HG02973 (cell line): ENCODE data around the gene PHACTR1.

ENCODE experiments used
- ATAC-seq: cut with Tn5 transposase; IDR thresholded peaks from one replicate; pipeline ENCODE4 v1.9.1; 2021; ENCODE audit warnings: moderate library complexity; ENCODE audit not compliant: unreplicated experiment

The PHACTR1 gene

GRCh38 chr6:13248584-13248985, 532.0 kb downstream of the PHACTR1 start:
- no peak for ATAC-seq

GRCh38 chr6:13248994-13249393, 532.4 kb downstream of the PHACTR1 start:
- ATAC-seq, result no peak

DNA sequence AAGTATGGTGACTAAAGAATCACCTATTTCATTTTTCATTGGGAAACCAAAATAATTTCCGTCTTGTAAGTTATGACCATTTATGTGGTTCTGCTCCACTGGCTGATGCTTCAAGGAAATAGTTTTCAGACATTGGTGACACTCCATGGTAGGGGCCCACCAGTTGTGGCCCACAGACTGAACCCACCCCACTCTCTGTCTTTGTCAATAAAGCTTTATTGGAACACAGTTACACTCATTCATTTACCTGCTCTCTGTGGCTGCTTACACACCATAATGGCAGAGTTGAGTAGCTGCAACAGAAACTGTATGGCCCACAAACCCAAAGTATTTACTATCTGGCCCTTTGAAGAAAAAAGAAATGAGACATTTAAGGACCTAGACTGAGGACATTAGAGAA, 533.2 kb downstream of the PHACTR1 start:
- no peak for ATAC-seq

GRCh38 chr6:13250703-13251102, 534.1 kb downstream of the PHACTR1 start:
- ATAC-seq, result no peak

- ATAC-seq, result no peak
Measured at GRCh38 chr6:13251242-13251641, 534.7 kb downstream of the PHACTR1 start.

GRCh38 chr6:13252790-13253189, 536.2 kb downstream of the PHACTR1 start:
- ATAC-seq, result no peak

- no peak for ATAC-seq
Measured at GRCh38 chr6:13253272-13253671, 536.7 kb downstream of the PHACTR1 start.

- no peak for ATAC-seq
Measured at GRCh38 chr6:13256266-13257001, 539.9 kb downstream of the PHACTR1 start.

- ATAC-seq, result no peak
Measured at GRCh38 chr6:13259393-13259792, 542.8 kb downstream of the PHACTR1 start.

DNA sequence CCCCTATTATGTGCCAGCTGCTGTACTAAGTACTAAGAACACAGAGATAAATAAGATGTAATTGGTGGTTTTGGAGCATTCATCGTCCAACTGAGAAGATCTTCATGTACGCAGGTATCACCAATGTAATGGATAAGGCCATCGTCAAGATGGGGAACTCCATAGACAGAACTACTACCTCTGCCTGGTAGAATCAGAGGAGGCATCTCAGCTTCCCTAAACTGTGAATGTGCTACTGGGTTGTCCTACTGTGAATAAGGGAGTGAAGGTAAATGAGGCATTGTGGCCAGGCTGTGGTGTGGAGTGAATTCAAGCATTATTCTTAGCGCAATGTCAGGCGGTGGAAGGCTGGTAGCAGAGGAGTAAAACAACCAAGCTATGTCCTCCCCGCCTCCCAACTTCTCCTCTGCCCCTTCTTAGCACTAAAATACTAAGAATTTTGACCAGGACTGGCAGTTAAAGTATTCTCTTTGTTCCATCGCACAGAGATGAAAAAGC, 543.6 kb downstream of the PHACTR1 start:
- no peak for ATAC-seq

DNA sequence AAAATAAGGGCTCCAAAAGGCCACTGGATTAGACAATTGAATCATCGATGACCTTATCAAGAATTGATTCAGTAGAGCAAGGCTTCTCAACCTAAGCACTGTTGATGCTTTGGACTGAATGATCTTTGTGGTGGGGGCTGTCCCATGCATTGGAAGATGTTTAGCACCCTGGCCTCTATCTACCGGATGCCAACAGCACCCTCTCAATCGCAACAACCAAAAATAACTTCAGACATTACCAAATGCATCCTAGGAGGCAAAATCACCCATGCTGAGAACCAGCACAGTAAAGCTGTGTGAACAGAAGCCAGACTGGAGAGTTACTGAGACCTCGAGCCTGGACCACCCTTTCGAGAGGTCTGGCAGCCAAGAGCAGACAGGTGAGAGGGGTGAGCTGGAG, 544.3 kb downstream of the PHACTR1 start:
- ATAC-seq, result no peak

GRCh38 chr6:13261464-13261994, 545.0 kb downstream of the PHACTR1 start:
- peak; percentile 57 for ATAC-seq

DNA sequence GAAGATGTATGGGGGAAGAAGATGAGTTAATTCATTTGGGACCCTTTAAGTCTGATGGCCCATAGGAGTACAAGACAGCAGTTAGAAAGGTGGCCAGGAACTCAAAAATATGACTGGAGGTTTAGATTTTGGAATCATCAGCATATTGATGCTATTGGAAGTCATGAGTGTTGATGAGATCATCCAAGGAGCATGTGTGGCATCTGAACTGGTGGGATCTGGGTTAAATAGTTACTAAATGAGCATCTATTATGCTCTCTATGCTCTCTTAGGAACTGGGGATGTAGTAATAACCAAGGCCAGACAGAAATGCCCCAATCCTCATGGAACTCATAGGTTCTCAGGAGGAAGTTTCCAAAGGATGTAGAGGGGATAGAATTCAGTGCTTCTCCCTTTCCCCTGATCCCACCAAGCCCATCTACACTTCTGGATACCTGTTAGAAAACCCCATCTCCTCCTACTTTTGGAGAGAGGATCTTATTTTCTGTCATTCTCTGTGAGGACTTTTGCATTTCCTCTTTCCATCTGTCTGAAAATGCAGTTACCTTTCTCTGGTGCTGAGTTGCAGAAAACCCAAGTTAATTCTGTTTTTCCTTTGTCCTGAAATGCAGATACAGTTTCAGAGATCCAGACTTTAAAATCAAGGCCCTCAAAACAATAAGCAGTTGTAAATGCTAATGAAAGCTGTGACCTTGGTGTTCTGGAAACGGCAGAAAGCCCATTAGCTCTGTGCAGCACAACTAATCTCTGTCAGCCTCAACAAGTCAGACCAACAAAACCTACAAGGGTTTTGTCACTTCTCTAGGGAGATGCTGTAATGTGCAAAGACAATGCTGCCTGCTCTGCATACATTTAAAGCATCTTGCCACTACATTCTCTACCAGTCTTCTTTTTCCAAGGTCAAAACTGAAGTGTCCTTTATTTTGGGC, 546.0 kb downstream of the PHACTR1 start:
- ATAC-seq, result no peak

DNA sequence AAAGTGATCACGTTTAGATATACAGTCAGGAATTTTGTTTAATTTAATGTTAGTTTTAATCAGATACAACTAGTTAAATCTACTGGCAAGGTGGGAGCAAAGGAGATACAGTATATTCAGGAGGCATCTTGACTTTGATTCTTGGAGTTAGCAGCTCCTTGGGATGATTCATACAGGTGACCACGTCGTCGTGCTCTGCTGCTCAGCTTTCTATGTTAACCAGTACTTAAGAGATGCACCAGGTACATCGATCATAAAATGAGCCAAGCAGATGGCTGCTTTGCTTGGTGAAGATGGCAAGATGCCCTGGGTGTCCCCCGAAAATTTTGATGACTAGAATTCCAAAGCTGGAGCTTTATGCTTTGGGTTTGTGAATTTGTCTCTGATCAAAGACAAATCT, 547.1 kb downstream of the PHACTR1 start:
- no peak for ATAC-seq

DNA sequence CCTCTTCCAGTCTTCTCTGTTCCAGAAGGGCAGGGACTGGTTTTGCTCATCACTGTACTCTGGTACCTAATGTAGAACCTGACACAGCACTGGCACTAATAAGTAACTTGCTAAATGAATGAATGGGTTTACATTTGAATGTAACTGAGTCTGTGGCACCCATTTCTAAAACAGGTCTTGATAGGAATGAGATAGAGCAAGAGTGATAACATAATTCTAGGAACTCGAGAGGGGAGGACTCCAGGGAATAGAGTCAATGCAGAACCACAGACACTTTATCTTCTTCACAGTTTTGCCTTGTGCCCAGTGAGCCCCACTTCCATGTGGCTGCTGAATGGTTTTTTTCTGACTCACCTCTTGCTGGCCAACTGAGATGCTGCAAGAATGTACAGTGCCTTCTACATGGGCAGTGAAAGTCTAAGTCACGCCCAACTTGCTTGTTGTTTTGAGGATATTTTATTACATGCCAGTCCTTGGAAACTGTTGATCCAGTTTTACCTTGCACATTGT, 550.6 kb downstream of the PHACTR1 start:
- ATAC-seq, result no peak

DNA sequence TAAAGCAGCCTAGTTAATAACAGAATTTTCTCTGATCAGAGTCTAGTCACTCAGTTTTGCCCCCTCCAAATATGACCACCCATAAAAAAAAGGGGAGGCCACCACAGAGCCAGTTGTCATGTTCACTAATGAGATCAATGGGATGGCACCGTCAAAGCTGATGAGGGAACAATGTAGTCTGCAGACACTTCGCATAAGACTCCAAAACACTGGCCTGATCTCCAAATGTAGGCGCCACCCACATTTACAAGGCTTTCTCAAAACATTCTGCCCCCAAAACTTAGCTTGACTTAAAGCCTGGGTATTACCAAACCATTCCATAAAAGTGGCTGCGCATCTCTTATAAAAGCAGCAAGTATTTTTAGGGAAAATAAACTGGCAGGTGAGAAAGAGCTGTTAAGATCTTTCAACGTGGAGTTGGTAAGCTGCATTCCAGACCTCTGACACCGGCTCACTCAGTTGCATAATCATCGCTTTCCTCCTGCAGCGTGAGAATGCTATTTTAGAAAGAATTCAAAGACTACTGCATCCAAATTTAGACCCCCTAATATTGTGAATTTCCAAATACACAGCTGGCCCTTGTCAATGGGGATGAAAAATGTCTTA, 552.4 kb downstream of the PHACTR1 start:
- ATAC-seq, result no peak

DNA sequence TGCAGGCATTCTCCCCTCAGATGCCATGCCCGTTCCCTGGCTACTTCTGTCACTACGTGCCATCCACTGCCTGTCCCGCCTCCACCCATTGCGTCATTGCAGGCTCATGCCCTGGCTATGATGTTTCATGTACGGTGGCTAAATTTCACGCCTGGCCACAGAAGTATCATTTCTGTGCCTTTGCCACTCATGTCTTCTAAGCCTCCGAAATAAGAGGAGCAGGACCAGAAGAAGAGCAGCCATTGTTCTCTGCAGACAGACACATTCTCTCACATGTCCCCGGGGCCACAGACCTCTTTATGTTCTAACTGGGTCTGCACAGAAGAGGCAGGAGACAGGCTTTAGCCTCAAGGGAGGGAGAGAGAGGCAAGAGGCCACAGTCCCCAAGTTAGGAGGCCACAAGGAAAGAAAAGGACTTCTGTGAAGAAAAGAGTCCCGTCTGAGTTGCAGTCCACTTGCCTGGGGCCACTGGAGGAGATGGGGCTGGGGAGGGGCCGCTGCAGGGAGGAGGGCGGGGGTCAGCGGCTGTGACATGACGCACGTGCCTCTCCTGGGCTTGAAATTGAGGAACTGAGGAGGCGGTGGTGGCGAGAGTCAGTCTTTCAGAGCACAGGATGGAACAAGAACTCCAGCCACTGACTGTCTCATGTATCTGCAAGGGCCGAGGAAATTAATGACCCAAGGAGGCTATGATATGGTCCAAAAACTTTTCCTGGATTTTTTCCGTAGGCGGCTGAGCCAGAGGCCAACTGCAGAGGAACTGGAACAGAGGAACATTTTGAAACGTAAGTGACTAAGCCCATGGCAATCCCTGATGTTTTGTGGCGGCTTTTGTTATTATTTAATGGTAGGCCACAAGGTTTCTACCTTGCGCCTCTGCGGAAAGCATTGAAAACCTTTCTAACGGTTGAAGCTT, 555.8 kb downstream of the PHACTR1 start:
- peak; percentile 55 for ATAC-seq

DNA sequence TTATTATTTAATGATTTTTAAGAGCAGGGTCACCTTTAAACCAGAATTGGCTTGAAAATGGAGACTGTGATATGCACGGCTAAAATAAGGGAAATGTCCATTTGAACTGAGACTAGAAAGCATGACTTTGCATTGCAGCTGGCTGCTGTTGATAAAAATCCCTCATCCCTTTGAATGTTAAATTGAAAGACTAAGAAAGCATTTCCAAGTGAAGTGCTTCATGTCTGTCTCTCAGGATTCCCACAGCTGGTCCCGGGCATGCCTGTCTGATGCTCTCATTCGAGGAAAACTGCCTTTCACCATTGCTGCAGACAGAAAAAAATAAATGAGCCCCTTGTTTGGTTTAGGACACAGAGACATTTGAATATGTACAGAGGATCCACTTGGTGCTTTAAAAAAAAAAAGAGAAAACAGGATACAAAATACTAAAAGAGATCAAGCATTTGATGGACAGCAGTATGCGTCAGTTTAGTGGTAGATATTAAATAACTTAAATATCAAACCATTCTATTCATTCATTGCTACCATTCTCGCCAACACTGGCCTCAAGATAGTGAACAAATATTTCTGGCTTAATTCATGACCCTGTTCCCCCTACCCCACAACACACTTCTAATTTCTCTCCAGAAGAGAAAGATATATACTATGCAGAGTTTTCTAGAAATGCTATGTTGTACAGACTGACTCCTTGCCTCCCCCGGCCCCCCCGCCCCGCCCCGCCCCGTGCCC, 556.8 kb downstream of the PHACTR1 start:
- no peak for ATAC-seq
